GM12878 (cell line): Measurements from ENCODE around the gene LSMEM2.

Experiments
- EP300 ChIP-seq, 2 experiments: fragments of 150-350 bp in 1 of 2; IDR thresholded peaks; 2 replicates each; pipeline ENCODE4 v1.6.1; 2011 to 2012; ENCODE audit warnings: low read depth in 2 of 2, low read length in 2 of 2, borderline replicate concordance in 1 of 2, improper control_type of control experiment in 1 of 2, inconsistent platforms in 1 of 2; ENCODE audit not compliant: control insufficient read depth in 1 of 2
- YY1 ChIP-seq: IDR thresholded peaks from 2 replicates; pipeline ENCODE4 v1.6.1; 2011; ENCODE audit warnings: low read depth, mild to moderate bottlenecking, low read length
- TF ChIP-seq, protein P1 (sequence below): fragments of 450-650 bp; IDR thresholded peaks from 2 replicates; pipeline ENCODE4 v1.6.1; 2017; ENCODE audit warnings: mild to moderate bottlenecking
- TF ChIP-seq, protein P2 (sequence below): fragments of 450-650 bp; formaldehyde crosslinking; IDR thresholded peaks from 2 replicates; pipeline ENCODE4 v1.4.0; 2022; ENCODE audit warnings: mild to moderate bottlenecking, moderate library complexity

DNA sequence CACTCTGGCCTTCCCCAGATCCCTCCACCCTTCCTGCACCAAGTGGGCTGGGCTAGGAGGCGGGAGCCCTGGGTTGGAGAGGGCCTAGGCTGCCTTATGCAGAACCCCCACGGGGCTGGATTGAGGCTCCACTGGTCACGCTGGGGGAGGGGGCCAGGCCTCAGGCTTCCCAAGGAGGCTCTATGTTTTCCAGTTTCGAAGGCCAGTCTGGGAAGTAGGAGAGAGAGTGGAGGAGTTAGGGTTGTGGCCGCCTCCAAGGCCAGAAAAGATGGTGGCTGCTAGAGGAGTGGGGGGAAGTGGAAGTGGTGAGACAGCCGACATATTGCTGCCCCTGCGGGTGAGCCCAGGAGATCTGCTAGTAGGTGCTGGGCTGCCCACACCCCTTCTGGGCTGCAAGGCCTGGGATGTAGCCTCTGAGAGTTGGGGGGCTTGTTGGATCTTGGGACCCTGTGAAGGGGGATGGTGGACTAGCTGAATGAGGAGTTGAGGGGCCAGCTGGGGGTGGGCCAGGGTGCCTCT lies 41.7 kb upstream of the LSMEM2 start:
- TF ChIP-seq, protein P1, sequence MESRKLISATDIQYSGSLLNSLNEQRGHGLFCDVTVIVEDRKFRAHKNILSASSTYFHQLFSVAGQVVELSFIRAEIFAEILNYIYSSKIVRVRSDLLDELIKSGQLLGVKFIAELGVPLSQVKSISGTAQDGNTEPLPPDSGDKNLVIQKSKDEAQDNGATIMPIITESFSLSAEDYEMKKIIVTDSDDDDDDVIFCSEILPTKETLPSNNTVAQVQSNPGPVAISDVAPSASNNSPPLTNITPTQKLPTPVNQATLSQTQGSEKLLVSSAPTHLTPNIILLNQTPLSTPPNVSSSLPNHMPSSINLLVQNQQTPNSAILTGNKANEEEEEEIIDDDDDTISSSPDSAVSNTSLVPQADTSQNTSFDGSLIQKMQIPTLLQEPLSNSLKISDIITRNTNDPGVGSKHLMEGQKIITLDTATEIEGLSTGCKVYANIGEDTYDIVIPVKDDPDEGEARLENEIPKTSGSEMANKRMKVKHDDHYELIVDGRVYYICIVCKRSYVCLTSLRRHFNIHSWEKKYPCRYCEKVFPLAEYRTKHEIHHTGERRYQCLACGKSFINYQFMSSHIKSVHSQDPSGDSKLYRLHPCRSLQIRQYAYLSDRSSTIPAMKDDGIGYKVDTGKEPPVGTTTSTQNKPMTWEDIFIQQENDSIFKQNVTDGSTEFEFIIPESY = no peak
- no peak for TF ChIP-seq EP300 (IDR thresholded peaks at IDR 0.05; ENCODE audit: borderline replicate concordance in 1 of 2, control insufficient read depth in 1 of 2, low read depth in 2 of 2, low read length in 2 of 2)
- peak; percentile 89 for TF ChIP-seq YY1
- TF ChIP-seq, protein P2, sequence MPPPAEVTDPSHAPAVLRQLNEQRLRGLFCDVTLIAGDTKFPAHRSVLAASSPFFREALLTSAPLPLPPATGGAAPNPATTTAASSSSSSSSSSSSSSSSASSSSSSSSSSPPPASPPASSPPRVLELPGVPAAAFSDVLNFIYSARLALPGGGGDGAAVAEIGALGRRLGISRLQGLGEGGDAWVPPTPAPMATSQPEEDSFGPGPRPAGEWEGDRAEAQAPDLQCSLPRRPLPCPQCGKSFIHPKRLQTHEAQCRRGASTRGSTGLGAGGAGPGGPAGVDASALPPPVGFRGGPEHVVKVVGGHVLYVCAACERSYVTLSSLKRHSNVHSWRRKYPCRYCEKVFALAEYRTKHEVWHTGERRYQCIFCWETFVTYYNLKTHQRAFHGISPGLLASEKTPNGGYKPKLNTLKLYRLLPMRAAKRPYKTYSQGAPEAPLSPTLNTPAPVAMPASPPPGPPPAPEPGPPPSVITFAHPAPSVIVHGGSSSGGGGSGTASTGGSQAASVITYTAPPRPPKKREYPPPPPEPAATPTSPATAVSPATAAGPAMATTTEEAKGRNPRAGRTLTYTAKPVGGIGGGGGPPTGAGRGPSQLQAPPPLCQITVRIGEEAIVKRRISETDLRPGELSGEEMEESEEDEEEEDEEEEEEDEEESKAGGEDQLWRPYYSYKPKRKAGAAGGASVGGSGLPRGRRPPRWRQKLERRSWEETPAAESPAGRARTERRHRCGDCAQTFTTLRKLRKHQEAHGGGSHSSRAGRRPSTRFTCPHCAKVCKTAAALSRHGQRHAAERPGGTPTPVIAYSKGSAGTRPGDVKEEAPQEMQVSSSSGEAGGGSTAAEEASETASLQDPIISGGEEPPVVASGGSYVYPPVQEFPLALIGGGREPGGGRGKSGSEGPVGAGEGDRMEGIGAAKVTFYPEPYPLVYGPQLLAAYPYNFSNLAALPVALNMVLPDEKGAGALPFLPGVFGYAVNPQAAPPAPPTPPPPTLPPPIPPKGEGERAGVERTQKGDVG = no peak
